Omental fat pad (tissue), 4 donors: ENCODE data around the gene PRKD1. TPM values are rescaled to one million over a fixed set of nuclear protein-coding genes. Genes with fewer than 3 reads are reported as not detected.
"Not testable (repeated sequence)": the region's sequence is repeated elsewhere in the genome, so short reads cannot be mapped to it uniquely, and the experiment has no call there.

Experiments
- ATAC-seq: fragments of 150-250 bp; one replicate; pipeline ENCODE4 v1.9.1; 2016; ENCODE audit warnings: mild to moderate bottlenecking, moderate library complexity; ENCODE audit not compliant: low FRiP score
- DNase-seq: peaks from one replicate; pipeline ENCODE4 v3.0.0-alpha.2; 2019; ENCODE audit warnings: low spot score
- CTCF ChIP-seq, 3 donors: fragments of 450-650 bp; IDR thresholded peaks; one replicate each; pipeline ENCODE4 v1.5.1; 2016 to 2017; ENCODE audit warnings: antibody characterized with exemption in 3 of 3, mild to moderate bottlenecking in 3 of 3, moderate library complexity in 2 of 3
- total RNA-seq, 4 donors: library from RNA; depleted of rRNA; stranded (reverse); fragments of >200 nt; gene quantifications; one replicate each; pipeline ENCODE4 v1.1.0, GENCODE V29; 2016

PRKD1 gene
- total RNA-seq, 4 donors from 2014 or later: 9.1 to 34.7 (median 14.6) TPM

- no peak for TF ChIP-seq CTCF (IDR thresholded peaks at IDR 0.05)
- DNase-seq (no peak), ATAC-seq (no peak)
Measured at GRCh38 chr14:29789475-29789874, 138.2 kb downstream of the PRKD1 start.

GRCh38 chr14:29788093-29788492 is 139.6 kb downstream of the PRKD1 start:
- DNase-seq (no peak), ATAC-seq (no peak)
- TF ChIP-seq CTCF (IDR thresholded peaks at IDR 0.05): no peak

GRCh38 chr14:29783556-29783955 is 144.1 kb downstream of the PRKD1 start:
- ATAC-seq (no peak), DNase-seq (no peak)
- TF ChIP-seq CTCF (IDR thresholded peaks at IDR 0.05): no peak

- ATAC-seq: no peak
- no peak for TF ChIP-seq CTCF (IDR thresholded peaks at IDR 0.05)
- no peak for DNase-seq
Measured at GRCh38 chr14:29782041-29782440, 145.6 kb downstream of the PRKD1 start.

- ATAC-seq, DNase-seq: not testable (repeated sequence)
Measured at GRCh38 chr14:29777142-29777541, 150.5 kb downstream of the PRKD1 start.

GRCh38 chr14:29773990-29774389 is 153.7 kb downstream of the PRKD1 start:
- no peak for DNase-seq
- ATAC-seq: no peak
- TF ChIP-seq CTCF (IDR thresholded peaks at IDR 0.05): no peak

GRCh38 chr14:29763342-29763858 is 164.2 kb downstream of the PRKD1 start:
- TF ChIP-seq CTCF (IDR thresholded peaks at IDR 0.05): no peak
- no peak for ATAC-seq

More at GRCh38 chr14:29763342-29763858, 164.2 kb downstream of the PRKD1 start:
- DNase-seq: no peak
